GM23338 (cell line): Measurements from ENCODE around the gene SSTR3. TPM values are rescaled to one million over a fixed set of nuclear protein-coding genes. Genes with fewer than 3 reads are reported as not detected.

Experiments used
- CTCF ChIP-seq, 2 experiments: fragments of 200-600 bp in 1 of 2; sonication (generic) in 1 of 2; conservative IDR thresholded peaks; 2 replicates each; pipeline versions ENCODE4 v1.5.1 to v1.6.1; 2016 to 2017; ENCODE audit warnings: antibody characterized with exemption in 2 of 2, low read depth in 2 of 2, mild to moderate bottlenecking in 2 of 2, moderate library complexity in 1 of 2
- EZH2 ChIP-seq: fragments of 200-600 bp; sonication (generic); IDR thresholded peaks from one replicate; pipeline ENCODE4 v1.8.0; 2017; ENCODE audit warnings: antibody characterized with exemption, mild to moderate bottlenecking, low read depth; ENCODE audit not compliant: unreplicated experiment
- EZH2phosphoT487 ChIP-seq: fragments of 200-600 bp; sonication (generic); IDR thresholded peaks from one replicate; pipeline ENCODE4 v1.8.1; 2018; ENCODE audit warnings: antibody characterized with exemption; ENCODE audit not compliant: unreplicated experiment
- NANOG ChIP-seq: IDR thresholded peaks from 2 replicates; pipeline ENCODE4 v1.6.1; 2016; ENCODE audit warnings: antibody characterized with exemption, borderline replicate concordance
- STAT1 ChIP-seq: IDR thresholded peaks from one replicate; pipeline ENCODE4 v1.6.1; 2016; ENCODE audit warnings: antibody characterized with exemption; ENCODE audit not compliant: unreplicated experiment
- ZNF114 ChIP-seq: fragments of 250-450 bp; sonication (Bioruptor Pico); IDR thresholded peaks from 2 replicates; pipeline ENCODE4 v1.5.0; 2020; ENCODE audit warnings: mild to moderate bottlenecking, moderate library complexity
- ZNF462 ChIP-seq: fragments of 250-450 bp; sonication (Bioruptor Pico); IDR thresholded peaks from 2 replicates; pipeline ENCODE4 v1.5.0; 2020; ENCODE audit warnings: mild to moderate bottlenecking, moderate library complexity
- polyA plus RNA-seq: library from polyadenylated mRNA; unstranded; fragments of >200 nt; fragmentation: Nextera tagmentation; extraction: Ambion mirVana; gene quantifications from 2 replicates; pipeline ENCODE4 v1.2.1, GENCODE V29; 2016
- total RNA-seq: library from RNA; depleted of rRNA; stranded (reverse); fragments of >200 nt; shearing (Covaris generic); gene quantifications from 2 replicates; pipeline ENCODE4 v1.2.3, GENCODE V29; 2014

The SSTR3 gene
- total and polyA plus RNA-seq, 2 experiments from 2014 or later: 0.66 TPM; not detected in 1

DNA sequence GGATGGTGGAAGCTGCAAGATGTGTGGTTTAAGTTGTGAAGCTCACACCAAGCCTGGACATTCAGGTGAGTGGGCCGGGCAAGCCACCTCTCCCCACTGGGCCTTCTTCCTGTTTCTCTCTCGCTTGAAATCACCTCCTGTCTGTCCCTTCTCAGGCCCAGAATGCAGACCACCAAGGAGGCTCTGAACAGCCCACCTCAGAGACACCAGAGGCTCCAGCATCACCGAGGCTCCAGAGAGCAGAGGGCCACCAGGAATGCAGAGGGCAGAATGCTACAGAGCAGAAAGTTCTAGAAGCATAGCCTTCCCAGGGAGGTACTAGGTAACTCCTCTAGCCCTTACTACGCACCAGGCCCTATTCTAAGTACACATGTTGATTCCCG is 47.8 kb downstream of the SSTR3 start (continued):
- TF ChIP-seq ZNF462 (CRISPR knock-in tag): no peak
- TF ChIP-seq EZH2phosphoT487: no peak
- TF ChIP-seq NANOG: no peak
- no peak for TF ChIP-seq CTCF (conservative IDR thresholded peaks at IDR 0.05; ENCODE audit: low read depth in 2 of 2)
- TF ChIP-seq EZH2: no peak
- no peak for TF ChIP-seq STAT1
- TF ChIP-seq ZNF114 (CRISPR knock-in tag): no peak
